Lower lobe of right lung (tissue), 2 donors: ENCODE results near the gene MACROD2. TPM values are rescaled to one million over a fixed set of nuclear protein-coding genes. Genes with fewer than 3 reads are reported as not detected.
A peak's percentile ranks its signal among the peaks of the same experiment; 100 is the strongest.

Experiments
- ATAC-seq, 2 donors: fragments of 200-7000 bp; cut with Tn5 transposase; one replicate each; pipeline ENCODE4 v1.9.1; 2020 to 2022; ENCODE audit warnings: mild to moderate bottlenecking in 2 of 2, moderate library complexity in 2 of 2
- DNase-seq: peaks from one replicate; pipeline ENCODE4 v3.0.0-alpha.2; 2020
- H3K27ac ChIP-seq: fragments of 200-600 bp; one replicate; pipeline ENCODE4 v1.8.0; 2022
- H3K27me3 ChIP-seq: fragments of 200-600 bp; one replicate; pipeline ENCODE4 v1.8.0; 2022; ENCODE audit warnings: low read depth
- H3K36me3 ChIP-seq: fragments of 200-600 bp; one replicate; pipeline ENCODE4 v1.8.0; 2022; ENCODE audit warnings: mild to moderate bottlenecking
- H3K4me1 ChIP-seq: fragments of 200-600 bp; one replicate; pipeline ENCODE4 v1.8.0; 2022
- H3K4me3 ChIP-seq: fragments of 200-600 bp; one replicate; pipeline ENCODE4 v1.8.0; 2022; ENCODE audit warnings: mild to moderate bottlenecking
- H3K9me3 ChIP-seq: fragments of 200-600 bp; one replicate; pipeline ENCODE4 v1.8.0; 2022
- CTCF ChIP-seq: fragments of 200-600 bp; IDR thresholded peaks from one replicate; pipeline ENCODE4 v1.8.0; 2022; ENCODE audit warnings: antibody characterized with exemption, mild to moderate bottlenecking
- intact Hi-C: fragments of 100-400 bp; cut with DNase I; formaldehyde crosslinking; loops from one replicate; pipeline ENCODE4 v1.11.0; 2022
- total RNA-seq: library from RNA; stranded (reverse); fragmentation: NEBNext Ultra II Directional; extraction: Animal tissue kit (Norgen Biotek cat#: 25700); gene quantifications from one replicate; pipeline ENCODE4 v1.2.1, GENCODE V29; 2021
- donor health status: DM: no; HTN: yes; CAD: no; lungs with severe emphysema.

The MACROD2 gene
- total RNA-seq, 1 donor from 2014 or later = 73.0 TPM

- no peaks in the 10 kb centered on the region for H3K4me1 ChIP-seq
- peaks cover 21% of the 10 kb centered on the region for H3K9me3 ChIP-seq
- H3K36me3 ChIP-seq = no peaks in the 10 kb centered on the region
- H3K27ac ChIP-seq = no peak overlapping the region
- ATAC-seq (no peak), DNase-seq (no peak)
- H3K27me3 ChIP-seq = no peaks in the 10 kb centered on the region
- no peak for TF ChIP-seq CTCF
- intact Hi-C loops = no loop called here
- H3K4me3 ChIP-seq = no peak overlapping the region
Observed at GRCh38 chr20:14178528-14178927, 183.2 kb downstream of the MACROD2 start.

- Histone ChIP-seq H3K4me1 (no peaks in the 10 kb centered on the region), H3K9me3 (peaks cover 21% of the 10 kb centered on the region), H3K36me3 (no peaks in the 10 kb centered on the region), H3K27ac (no peak overlapping the region), H3K27me3 (no peaks in the 10 kb centered on the region), H3K4me3 (no peak overlapping the region)
- intact Hi-C loops = no loop called here
- no peak for TF ChIP-seq CTCF
- DNase-seq (no peak), ATAC-seq (no peak)
Observed at GRCh38 chr20:14178952-14179351, 183.6 kb downstream of the MACROD2 start.

GRCh38 chr20:14189794-14190402, 194.6 kb downstream of the MACROD2 start:
- TF ChIP-seq CTCF = no peak
- intact Hi-C loops = no loop called here
- Histone ChIP-seq H3K4me1 (no peaks in the 10 kb centered on the region), H3K36me3 (no peaks in the 10 kb centered on the region), H3K27me3 (no peaks in the 10 kb centered on the region), H3K9me3 (no peaks in the 10 kb centered on the region), H3K4me3 (no peak overlapping the region), H3K27ac (no peak overlapping the region)
- ATAC-seq (peak in 1 of 2 donors; percentile 57), DNase-seq (no peak)

- H3K36me3 ChIP-seq = no peaks in the 10 kb centered on the region
- H3K4me1 ChIP-seq = no peaks in the 10 kb centered on the region
- ATAC-seq = no peak
- H3K4me3 ChIP-seq = no peak overlapping the region
- intact Hi-C loops = no loop called here
- H3K9me3 ChIP-seq = no peaks in the 10 kb centered on the region
- H3K27ac ChIP-seq = no peak overlapping the region
- DNase-seq = no peak
- TF ChIP-seq CTCF = no peak
- no peaks in the 10 kb centered on the region for H3K27me3 ChIP-seq
Observed at GRCh38 chr20:14191559-14191958, 196.2 kb downstream of the MACROD2 start.

- H3K27me3 ChIP-seq = no peaks in the 10 kb centered on the region
- no peak for DNase-seq
- ATAC-seq = no peak
- H3K36me3 ChIP-seq = no peaks in the 10 kb centered on the region
- H3K4me3 ChIP-seq = no peak overlapping the region
- no peaks in the 10 kb centered on the region for H3K9me3 ChIP-seq
- no peaks in the 10 kb centered on the region for H3K4me1 ChIP-seq
- intact Hi-C loops = no loop called here
- TF ChIP-seq CTCF = no peak
- H3K27ac ChIP-seq = no peak overlapping the region
Observed at GRCh38 chr20:14193443-14193842, 198.1 kb downstream of the MACROD2 start.

- H3K4me3 ChIP-seq = no peak overlapping the region
- no peaks in the 10 kb centered on the region for H3K27me3 ChIP-seq
- DNase-seq (no peak), ATAC-seq (no peak)
- H3K36me3 ChIP-seq = no peaks in the 10 kb centered on the region
- H3K4me1 ChIP-seq = no peaks in the 10 kb centered on the region
- intact Hi-C loops = no loop called here
- H3K9me3 ChIP-seq = no peaks in the 10 kb centered on the region
- TF ChIP-seq CTCF = no peak
- H3K27ac ChIP-seq = no peak overlapping the region
Observed at GRCh38 chr20:14193885-14194284, 198.6 kb downstream of the MACROD2 start.
